Liver (tissue), 9 donors: ENCODE data around the gene PPFIA4. TPM values are rescaled to one million over a fixed set of nuclear protein-coding genes. Genes with fewer than 3 reads are reported as not detected.
"Not testable (repeated sequence)": the region's sequence is repeated elsewhere in the genome, so short reads cannot be mapped to it uniquely, and the experiment has no call there.

ENCODE experiments used
- DNase-seq: peaks from one replicate; pipeline ENCODE4 v3.0.0-alpha.2; 2017; ENCODE audit warnings: low spot score
- H3K27ac ChIP-seq, 2 donors: one replicate each; pipeline ENCODE4 v1.7.0; 2013; ENCODE audit warnings: inconsistent platforms in 2 of 2, low read length in 2 of 2, control low read depth in 1 of 2, low read depth in 1 of 2, mild to moderate bottlenecking in 1 of 2
- H3K27me3 ChIP-seq, 4 donors: one replicate each; pipeline versions ENCODE4 v1.6.1 to v1.7.0; 2013; ENCODE audit warnings: low read length in 3 of 4, inconsistent platforms in 1 of 4, mild to moderate bottlenecking in 1 of 4, moderate library complexity in 1 of 4; ENCODE audit not compliant: control insufficient read depth in 4 of 4, insufficient read depth in 4 of 4
- H3K36me3 ChIP-seq, 4 donors: one replicate each; pipeline versions ENCODE4 v1.6.1 to v1.7.0; 2013; ENCODE audit warnings: low read length in 3 of 4, mild to moderate bottlenecking in 3 of 4, low read depth in 1 of 4, moderate library complexity in 1 of 4; ENCODE audit not compliant: control insufficient read depth in 4 of 4, insufficient read depth in 3 of 4
- H3K4me1 ChIP-seq, 4 donors: one replicate each; pipeline versions ENCODE4 v1.6.1 to v1.7.0; 2013; ENCODE audit warnings: low read length in 3 of 4, mild to moderate bottlenecking in 3 of 4, moderate library complexity in 1 of 4; ENCODE audit not compliant: control insufficient read depth in 4 of 4, insufficient read depth in 4 of 4
- H3K4me3 ChIP-seq, 3 donors: one replicate each; pipeline versions ENCODE4 v1.6.1 to v1.7.0; 2013; ENCODE audit warnings: low read length in 3 of 3, control low read depth in 1 of 3, low read depth in 1 of 3, mild to moderate bottlenecking in 1 of 3
- H3K9ac ChIP-seq, 2 donors: one replicate each; pipeline ENCODE4 v1.7.0; 2013; ENCODE audit warnings: low read length in 2 of 2, mild to moderate bottlenecking in 2 of 2, moderate library complexity in 2 of 2, control low read depth in 1 of 2, low read depth in 1 of 2
- H3K9me3 ChIP-seq, 4 donors: one replicate each; pipeline versions ENCODE4 v1.6.1 to v1.7.0; 2013; ENCODE audit warnings: low read length in 3 of 4; ENCODE audit not compliant: control insufficient read depth in 4 of 4
- FOXA1 ChIP-seq: IDR thresholded peaks from 2 replicates; pipeline ENCODE4 v1.6.1; 2016; ENCODE audit warnings: antibody characterized with exemption
- FOXA2 ChIP-seq: IDR thresholded peaks from 2 replicates; pipeline ENCODE4 v1.6.1; 2016; ENCODE audit warnings: antibody characterized with exemption
- GABPA ChIP-seq, 2 donors: IDR thresholded peaks in 1 of 2; conservative IDR thresholded peaks in 1 of 2; 2 replicates each; pipeline ENCODE4 v1.6.1; 2016; ENCODE audit warnings: antibody characterized with exemption in 2 of 2, mild to moderate bottlenecking in 1 of 2, moderate library complexity in 1 of 2
- RAD21 ChIP-seq, 2 donors: IDR thresholded peaks; 2 replicates each; pipeline ENCODE4 v1.6.1; 2016; ENCODE audit warnings: antibody characterized with exemption in 2 of 2, mild to moderate bottlenecking in 2 of 2
- RXRA ChIP-seq, 2 donors: IDR thresholded peaks; 2 replicates each; pipeline ENCODE4 v1.6.1; 2017 to 2018; ENCODE audit warnings: antibody characterized with exemption in 2 of 2, mild to moderate bottlenecking in 1 of 2
- TAF1 ChIP-seq: conservative IDR thresholded peaks from 2 replicates; pipeline ENCODE4 v1.6.1; 2016; ENCODE audit warnings: antibody characterized with exemption, mild to moderate bottlenecking
- YY1 ChIP-seq: IDR thresholded peaks from 2 replicates; pipeline ENCODE4 v1.6.1; 2016; ENCODE audit warnings: antibody characterized with exemption, mild to moderate bottlenecking
- WGBS: extraction: QIAGEN DNeasy Blood & Tissue Kit; methylation state at CpG from one replicate; pipeline ENCODE4 v1.1.7; 2013; 5-methylcytosine and 5-hydroxymethylcytosine counted together
- polyA plus RNA-seq, 2 donors: library from polyadenylated mRNA; stranded (reverse) in 1 of 2; unstranded in 1 of 2; fragments of 200-250 nt in 1 of 2; fragments of >200 nt in 1 of 2; fragmentation: Nextera tagmentation in 1 of 2; extraction: Ambion mirVana in 1 of 2; gene quantifications; one replicate each; pipeline versions ENCODE4 v1.2.1 to v1.2.3, GENCODE V29; 2013 to 2015
- total RNA-seq, 2 donors: library from RNA; depleted of rRNA; stranded (reverse); fragments of >200 nt; gene quantifications; one replicate each; pipeline ENCODE4 v1.2.3, GENCODE V29; 2014
- TF ChIP-seq, protein P1 (sequence below): IDR thresholded peaks from 2 replicates; pipeline ENCODE4 v1.6.1; 2016; ENCODE audit warnings: antibody characterized with exemption
- TF ChIP-seq, protein P2 (sequence below): IDR thresholded peaks from 2 replicates; pipeline ENCODE4 v1.6.1; 2016; ENCODE audit warnings: antibody characterized with exemption
- TF ChIP-seq, protein P3 (sequence below): IDR thresholded peaks from 2 replicates; pipeline ENCODE4 v1.6.1; 2016; ENCODE audit warnings: antibody characterized with exemption
- TF ChIP-seq, protein P4 (sequence below): fragments of 150-350 bp; IDR thresholded peaks from 2 replicates; pipeline ENCODE4 v1.5.1; 2017; ENCODE audit warnings: improper control_type of control experiment, low read depth, low read length; ENCODE audit not compliant: missing input control
- donor health status: healthy.
- donor health status: healthy.
- donor health status: healthy.
- donor health status: healthy.
- donor health status: healthy.

PPFIA4 gene
- total and polyA plus RNA-seq, 4 donors: 0.07 to 0.33 (median 0.15) TPM

DNA sequence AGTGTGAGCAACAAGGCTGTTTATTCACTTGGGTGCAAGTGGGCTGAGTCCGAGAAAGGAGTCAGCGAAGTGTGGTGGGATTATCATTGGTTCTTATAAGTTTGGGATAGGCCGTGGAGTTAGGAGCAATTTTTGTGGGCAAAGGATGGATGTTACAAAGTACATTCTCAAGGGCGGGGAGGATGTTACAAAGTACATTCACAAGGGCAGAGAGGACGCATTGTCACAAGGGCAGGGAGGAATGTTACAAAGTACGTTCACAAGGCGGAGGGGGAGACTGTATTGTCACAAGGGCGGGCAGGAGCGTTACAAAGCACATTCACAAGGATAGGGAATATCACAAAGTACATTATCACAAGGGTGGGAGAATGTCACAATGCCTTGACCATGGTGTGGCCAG lies 24.3 kb upstream of the PPFIA4 start:
- TF ChIP-seq, protein P1, sequence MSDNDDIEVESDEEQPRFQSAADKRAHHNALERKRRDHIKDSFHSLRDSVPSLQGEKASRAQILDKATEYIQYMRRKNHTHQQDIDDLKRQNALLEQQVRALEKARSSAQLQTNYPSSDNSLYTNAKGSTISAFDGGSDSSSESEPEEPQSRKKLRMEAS: no peak
- no peak for TF ChIP-seq TAF1
- no peak for TF ChIP-seq YY1
- Histone ChIP-seq H3K9ac (no peak overlapping the region), H3K9me3 (no peaks in the 10 kb centered on the region), H3K27me3 (no peaks in the 10 kb centered on the region), H3K36me3 (no peaks in the 10 kb centered on the region), H3K4me3 (no peak overlapping the region), H3K27ac (no peak overlapping the region), H3K4me1 (peaks cover 0 to 4% (median 2%) of the 10 kb centered on the region in 4 donors)
- no peak for DNase-seq
- WGBS: 85% methylated on average over 9 of the region's 9 CpGs

DNA sequence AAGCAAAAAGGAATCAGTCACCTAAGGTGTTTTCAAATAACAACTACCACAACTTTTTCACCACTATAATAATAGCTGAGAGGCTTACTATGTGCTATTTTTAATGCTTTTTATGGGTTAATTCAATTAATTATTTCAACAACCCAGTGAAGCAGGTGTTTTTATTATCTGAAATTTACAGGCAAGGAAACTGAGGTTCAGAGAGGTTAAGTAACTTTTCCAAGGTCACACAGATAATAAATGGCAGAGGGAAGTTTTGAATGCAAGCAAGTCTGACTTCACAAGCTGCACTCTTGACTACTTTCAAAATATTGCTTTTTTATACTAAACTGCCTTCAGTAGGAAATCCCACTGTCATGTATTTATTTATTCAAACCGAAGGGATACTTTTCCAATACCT lies 23.3 kb upstream of the PPFIA4 start:
- H3K27ac ChIP-seq: no peak overlapping the region
- H3K9me3 ChIP-seq: no peaks in the 10 kb centered on the region
- WGBS: 88% methylated on average over 1 of the region's 1 CpG
- H3K4me3 ChIP-seq: no peak overlapping the region
- peaks cover 0 to 8% (median 3%) of the 10 kb centered on the region in 4 donors for H3K4me1 ChIP-seq
- no peaks in the 10 kb centered on the region for H3K36me3 ChIP-seq
- no peak overlapping the region for H3K9ac ChIP-seq
- TF ChIP-seq RXRA (IDR thresholded peaks at IDR 0.05) (no peak), RAD21 (IDR thresholded peaks at IDR 0.05) (no peak), FOXA2 (no peak), GABPA (IDR thresholded peaks at IDR 0.05 in 1 of 2, conservative IDR thresholded peaks at IDR 0.05 in 1 of 2) (no peak), FOXA1 (no peak), YY1 (no peak)
- TF ChIP-seq, protein P2, sequence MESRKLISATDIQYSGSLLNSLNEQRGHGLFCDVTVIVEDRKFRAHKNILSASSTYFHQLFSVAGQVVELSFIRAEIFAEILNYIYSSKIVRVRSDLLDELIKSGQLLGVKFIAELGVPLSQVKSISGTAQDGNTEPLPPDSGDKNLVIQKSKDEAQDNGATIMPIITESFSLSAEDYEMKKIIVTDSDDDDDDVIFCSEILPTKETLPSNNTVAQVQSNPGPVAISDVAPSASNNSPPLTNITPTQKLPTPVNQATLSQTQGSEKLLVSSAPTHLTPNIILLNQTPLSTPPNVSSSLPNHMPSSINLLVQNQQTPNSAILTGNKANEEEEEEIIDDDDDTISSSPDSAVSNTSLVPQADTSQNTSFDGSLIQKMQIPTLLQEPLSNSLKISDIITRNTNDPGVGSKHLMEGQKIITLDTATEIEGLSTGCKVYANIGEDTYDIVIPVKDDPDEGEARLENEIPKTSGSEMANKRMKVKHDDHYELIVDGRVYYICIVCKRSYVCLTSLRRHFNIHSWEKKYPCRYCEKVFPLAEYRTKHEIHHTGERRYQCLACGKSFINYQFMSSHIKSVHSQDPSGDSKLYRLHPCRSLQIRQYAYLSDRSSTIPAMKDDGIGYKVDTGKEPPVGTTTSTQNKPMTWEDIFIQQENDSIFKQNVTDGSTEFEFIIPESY: no peak
- TF ChIP-seq, protein P3, sequence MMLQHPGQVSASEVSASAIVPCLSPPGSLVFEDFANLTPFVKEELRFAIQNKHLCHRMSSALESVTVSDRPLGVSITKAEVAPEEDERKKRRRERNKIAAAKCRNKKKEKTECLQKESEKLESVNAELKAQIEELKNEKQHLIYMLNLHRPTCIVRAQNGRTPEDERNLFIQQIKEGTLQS: no peak
- TF ChIP-seq, protein P4, sequence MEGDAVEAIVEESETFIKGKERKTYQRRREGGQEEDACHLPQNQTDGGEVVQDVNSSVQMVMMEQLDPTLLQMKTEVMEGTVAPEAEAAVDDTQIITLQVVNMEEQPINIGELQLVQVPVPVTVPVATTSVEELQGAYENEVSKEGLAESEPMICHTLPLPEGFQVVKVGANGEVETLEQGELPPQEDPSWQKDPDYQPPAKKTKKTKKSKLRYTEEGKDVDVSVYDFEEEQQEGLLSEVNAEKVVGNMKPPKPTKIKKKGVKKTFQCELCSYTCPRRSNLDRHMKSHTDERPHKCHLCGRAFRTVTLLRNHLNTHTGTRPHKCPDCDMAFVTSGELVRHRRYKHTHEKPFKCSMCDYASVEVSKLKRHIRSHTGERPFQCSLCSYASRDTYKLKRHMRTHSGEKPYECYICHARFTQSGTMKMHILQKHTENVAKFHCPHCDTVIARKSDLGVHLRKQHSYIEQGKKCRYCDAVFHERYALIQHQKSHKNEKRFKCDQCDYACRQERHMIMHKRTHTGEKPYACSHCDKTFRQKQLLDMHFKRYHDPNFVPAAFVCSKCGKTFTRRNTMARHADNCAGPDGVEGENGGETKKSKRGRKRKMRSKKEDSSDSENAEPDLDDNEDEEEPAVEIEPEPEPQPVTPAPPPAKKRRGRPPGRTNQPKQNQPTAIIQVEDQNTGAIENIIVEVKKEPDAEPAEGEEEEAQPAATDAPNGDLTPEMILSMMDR: no peak
- H3K27me3 ChIP-seq: no peaks in the 10 kb centered on the region
- no peak for DNase-seq

DNA sequence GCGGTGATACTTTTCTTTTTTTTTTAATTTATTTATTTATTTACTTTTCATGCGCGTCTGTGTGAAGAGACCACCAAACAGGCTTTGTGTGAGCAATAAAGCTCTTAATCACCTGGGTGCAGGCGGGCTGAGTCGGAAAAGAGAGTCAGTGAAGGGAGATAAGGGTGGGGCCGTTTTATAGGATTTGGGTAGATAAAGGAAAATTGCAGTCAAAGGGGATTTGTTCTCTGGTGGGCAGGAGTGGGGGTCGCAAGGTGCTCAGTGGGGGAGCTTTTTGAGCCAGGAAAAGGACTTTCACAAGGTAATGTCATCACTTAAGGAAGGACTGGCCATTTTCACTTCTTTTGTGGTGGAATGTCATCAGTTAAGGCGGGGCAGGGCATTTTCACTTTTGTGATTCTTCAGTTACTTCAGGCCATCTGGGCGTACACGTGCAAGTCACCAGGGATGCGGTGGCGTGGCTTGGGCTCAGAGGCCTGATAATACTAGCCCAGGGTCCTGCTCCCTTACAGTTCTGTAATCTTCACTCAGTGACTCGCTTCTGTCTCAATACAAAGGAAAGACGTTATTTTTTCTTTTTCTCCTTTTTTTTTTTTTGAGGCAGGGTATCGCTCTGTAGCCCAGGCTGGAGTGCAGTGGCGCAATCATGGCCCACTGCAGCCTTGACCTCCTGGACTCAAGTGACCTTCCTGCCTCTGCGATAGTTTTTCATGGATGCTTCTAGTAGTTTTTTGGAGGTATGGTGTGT lies 20.7 kb upstream of the PPFIA4 start:
- peaks cover 3 to 19% (median 11%) of the 10 kb centered on the region in 4 donors for H3K4me1 ChIP-seq
- H3K27me3 ChIP-seq, H3K4me3 ChIP-seq, H3K9me3 ChIP-seq, H3K9ac ChIP-seq, H3K27ac ChIP-seq, H3K36me3 ChIP-seq: not testable (repeated sequence)
- 81% methylated on average over 17 of the region's 17 CpGs for WGBS
- DNase-seq: peak; percentile 43
